SK-N-SH treated with all-trans-retinoic acid at 6 μM for 48 hours (cell line): ENCODE measurements around the gene FNDC11.
"Not testable (repeated sequence)": the region's sequence is repeated elsewhere in the genome, so short reads cannot be mapped to it uniquely, and the experiment has no call there.

ENCODE experiments used
- ATAC-seq: fragments of 200-7000 bp; cut with Tn5 transposase; 3 replicates; pipeline ENCODE4 v1.9.1; 2020; ENCODE audit warnings: mild to moderate bottlenecking, moderate library complexity
- ARNTL ChIP-seq: fragments of 450-650 bp; formaldehyde crosslinking; IDR thresholded peaks from 2 replicates; pipeline ENCODE4 v1.5.0; 2020; ENCODE audit warnings: low read depth, mild to moderate bottlenecking, moderate library complexity, borderline replicate concordance
- ESRRG ChIP-seq: fragments of 250-450 bp; sonication (Bioruptor Pico); IDR thresholded peaks from 2 replicates; pipeline ENCODE4 v1.6.1; 2021; ENCODE audit warnings: mild to moderate bottlenecking
- GLIS3 ChIP-seq: fragments of 250-450 bp; sonication (Bioruptor Pico); IDR thresholded peaks from 2 replicates; pipeline ENCODE4 v1.5.0; 2020; ENCODE audit warnings: mild to moderate bottlenecking, moderate library complexity
- ISL1 ChIP-seq: fragments of 250-450 bp; sonication (Bioruptor Pico); IDR thresholded peaks from 2 replicates; pipeline ENCODE4 v2.1.2; 2022; ENCODE audit warnings: mild to moderate bottlenecking, moderate library complexity
- OSR1 ChIP-seq: fragments of 250-450 bp; sonication (Bioruptor Pico); IDR thresholded peaks from 2 replicates; pipeline ENCODE4 v1.8.0; 2022; ENCODE audit warnings: moderate library complexity, mild to moderate bottlenecking, inconsistent platforms
- PPARA ChIP-seq: fragments of 250-450 bp; sonication (Bioruptor Pico); IDR thresholded peaks from 2 replicates; pipeline ENCODE4 v1.5.0; 2020; ENCODE audit warnings: mild to moderate bottlenecking, borderline replicate concordance
- RARB ChIP-seq: fragments of 250-450 bp; sonication (Bioruptor Pico); IDR thresholded peaks from 2 replicates; pipeline ENCODE4 v1.8.0; 2021; ENCODE audit warnings: mild to moderate bottlenecking, moderate library complexity
- SNAI2 ChIP-seq: fragments of 250-450 bp; sonication (Bioruptor Pico); IDR thresholded peaks from 2 replicates; pipeline ENCODE4 v1.5.0; 2020; ENCODE audit warnings: mild to moderate bottlenecking, moderate library complexity
- TCF4 ChIP-seq: fragments of 250-450 bp; sonication (Bioruptor Pico); IDR thresholded peaks from 2 replicates; pipeline ENCODE4 v1.8.0; 2021; ENCODE audit warnings: mild to moderate bottlenecking, moderate library complexity, borderline replicate concordance
- TOX ChIP-seq: fragments of 250-450 bp; sonication (Bioruptor Pico); IDR thresholded peaks from 2 replicates; pipeline ENCODE4 v1.8.0; 2021; ENCODE audit warnings: mild to moderate bottlenecking, moderate library complexity, borderline replicate concordance
- ZC3H10 ChIP-seq: fragments of 250-450 bp; sonication (Bioruptor Pico); IDR thresholded peaks from 2 replicates; pipeline ENCODE4 v1.5.1; 2021; ENCODE audit warnings: mild to moderate bottlenecking, moderate library complexity
- ZFP3 ChIP-seq: fragments of 250-450 bp; sonication (Bioruptor Pico); IDR thresholded peaks from 2 replicates; pipeline ENCODE4 v1.5.0; 2020; ENCODE audit warnings: mild to moderate bottlenecking, moderate library complexity
- ZFP30 ChIP-seq: fragments of 450-650 bp; formaldehyde crosslinking; IDR thresholded peaks from 2 replicates; pipeline ENCODE4 v1.5.0; 2022; ENCODE audit warnings: mild to moderate bottlenecking, moderate library complexity
- ZNF565 ChIP-seq: fragments of 450-650 bp; formaldehyde crosslinking; conservative IDR thresholded peaks from 2 replicates; pipeline ENCODE4 v1.5.0; 2020; ENCODE audit warnings: low read depth, mild to moderate bottlenecking, moderate library complexity
- ZNF70 ChIP-seq: fragments of 450-650 bp; formaldehyde crosslinking; IDR thresholded peaks from 2 replicates; pipeline ENCODE4 v1.5.0; 2020; ENCODE audit warnings: mild to moderate bottlenecking, moderate library complexity
- TF ChIP-seq, protein P1 (sequence below): fragments of 250-450 bp; sonication (Bioruptor Pico); IDR thresholded peaks from 2 replicates; pipeline ENCODE4 v1.8.0; 2021; ENCODE audit warnings: low read depth, mild to moderate bottlenecking, moderate library complexity, borderline replicate concordance
- TF ChIP-seq, protein P2 (sequence below): fragments of 250-450 bp; sonication (Bioruptor Pico); IDR thresholded peaks from 2 replicates; pipeline ENCODE4 v1.5.1; 2020; ENCODE audit warnings: low read depth, mild to moderate bottlenecking, moderate library complexity
- TF ChIP-seq, protein P3 (sequence below): fragments of 250-450 bp; sonication (Bioruptor Pico); IDR thresholded peaks from 2 replicates; pipeline ENCODE4 v1.5.0; 2020; ENCODE audit warnings: mild to moderate bottlenecking, moderate library complexity
- TF ChIP-seq, protein P4 (sequence below): fragments of 250-450 bp; sonication (Bioruptor Pico); IDR thresholded peaks from 2 replicates; pipeline ENCODE4 v1.5.1; 2021; ENCODE audit warnings: mild to moderate bottlenecking, moderate library complexity
- TF ChIP-seq, protein P5 (sequence below): fragments of 250-450 bp; sonication (Bioruptor Pico); IDR thresholded peaks from 2 replicates; pipeline ENCODE4 v1.8.0; 2020; ENCODE audit warnings: mild to moderate bottlenecking, moderate library complexity, borderline replicate concordance

FNDC11 gene

DNA sequence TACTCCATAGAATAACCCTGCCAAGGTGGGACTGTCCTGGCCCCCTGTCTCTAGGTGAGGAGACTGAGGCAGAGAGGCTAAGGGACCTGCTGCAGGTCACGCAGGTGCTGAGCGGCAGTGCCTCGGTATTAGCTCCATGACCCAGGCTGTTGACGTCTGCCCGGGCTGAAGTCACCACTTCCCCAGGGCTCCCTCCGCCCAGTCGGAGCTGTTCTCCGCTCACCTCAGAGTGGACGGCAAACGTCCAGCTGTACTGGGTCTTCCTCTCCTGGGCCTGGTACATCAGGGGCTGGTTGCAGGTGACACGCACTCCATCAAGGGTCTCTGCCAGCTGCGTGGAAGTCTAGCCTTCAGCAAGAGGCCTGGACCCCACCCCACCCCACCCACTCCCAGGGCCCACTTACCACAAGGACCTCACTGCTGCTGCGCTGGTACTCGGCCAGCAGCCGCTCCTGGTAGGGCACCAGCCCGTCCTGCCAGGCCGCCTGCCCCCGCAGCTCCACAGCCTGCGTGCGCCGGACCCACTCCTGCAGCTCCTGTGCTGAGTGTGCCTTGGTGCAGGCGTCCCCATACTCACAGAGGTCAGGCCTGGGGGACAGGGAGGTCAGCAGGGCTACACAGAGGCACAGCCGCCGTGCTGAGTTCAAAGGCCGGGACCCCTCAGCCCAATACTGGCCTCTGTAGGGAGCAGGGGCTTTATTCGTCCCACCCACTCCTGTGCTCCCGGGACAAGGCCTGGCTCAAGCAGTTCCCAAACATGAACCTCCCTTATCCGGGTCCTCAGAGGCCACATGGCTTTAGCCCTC lies 16.5 kb downstream of the FNDC11 start (continued):
- TF ChIP-seq, protein P1, sequence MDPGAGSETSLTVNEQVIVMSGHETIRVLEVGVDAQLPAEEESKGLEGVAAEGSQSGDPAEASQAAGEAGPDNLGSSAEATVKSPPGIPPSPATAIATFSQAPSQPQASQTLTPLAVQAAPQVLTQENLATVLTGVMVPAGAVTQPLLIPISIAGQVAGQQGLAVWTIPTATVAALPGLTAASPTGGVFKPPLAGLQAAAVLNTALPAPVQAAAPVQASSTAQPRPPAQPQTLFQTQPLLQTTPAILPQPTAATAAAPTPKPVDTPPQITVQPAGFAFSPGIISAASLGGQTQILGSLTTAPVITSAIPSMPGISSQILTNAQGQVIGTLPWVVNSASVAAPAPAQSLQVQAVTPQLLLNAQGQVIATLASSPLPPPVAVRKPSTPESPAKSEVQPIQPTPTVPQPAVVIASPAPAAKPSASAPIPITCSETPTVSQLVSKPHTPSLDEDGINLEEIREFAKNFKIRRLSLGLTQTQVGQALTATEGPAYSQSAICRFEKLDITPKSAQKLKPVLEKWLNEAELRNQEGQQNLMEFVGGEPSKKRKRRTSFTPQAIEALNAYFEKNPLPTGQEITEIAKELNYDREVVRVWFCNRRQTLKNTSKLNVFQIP, result no peak
- TF ChIP-seq, all 23 proteins: peak for 0

DNA sequence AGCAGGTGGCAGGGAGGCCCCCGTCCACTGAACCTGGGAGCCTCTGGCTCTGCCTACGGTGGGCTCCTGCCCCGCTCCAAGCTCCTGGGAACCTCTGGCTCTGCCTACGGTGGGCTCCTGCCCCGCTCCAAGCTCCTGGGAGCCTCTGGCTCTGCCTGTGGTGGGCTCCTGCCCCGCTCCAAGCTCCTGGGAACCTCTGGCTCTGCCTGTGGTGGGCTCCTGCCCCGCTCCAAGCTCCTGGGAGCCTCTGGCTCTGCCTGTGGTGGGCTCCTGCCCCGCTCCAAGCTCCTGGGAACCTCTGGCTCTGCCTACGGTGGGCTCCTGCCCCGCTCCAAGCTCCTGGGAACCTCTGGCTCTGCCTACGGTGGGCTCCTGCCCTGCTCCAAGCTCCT lies 17.1 kb downstream of the FNDC11 start:
- ATAC-seq, result not testable (repeated sequence)

DNA sequence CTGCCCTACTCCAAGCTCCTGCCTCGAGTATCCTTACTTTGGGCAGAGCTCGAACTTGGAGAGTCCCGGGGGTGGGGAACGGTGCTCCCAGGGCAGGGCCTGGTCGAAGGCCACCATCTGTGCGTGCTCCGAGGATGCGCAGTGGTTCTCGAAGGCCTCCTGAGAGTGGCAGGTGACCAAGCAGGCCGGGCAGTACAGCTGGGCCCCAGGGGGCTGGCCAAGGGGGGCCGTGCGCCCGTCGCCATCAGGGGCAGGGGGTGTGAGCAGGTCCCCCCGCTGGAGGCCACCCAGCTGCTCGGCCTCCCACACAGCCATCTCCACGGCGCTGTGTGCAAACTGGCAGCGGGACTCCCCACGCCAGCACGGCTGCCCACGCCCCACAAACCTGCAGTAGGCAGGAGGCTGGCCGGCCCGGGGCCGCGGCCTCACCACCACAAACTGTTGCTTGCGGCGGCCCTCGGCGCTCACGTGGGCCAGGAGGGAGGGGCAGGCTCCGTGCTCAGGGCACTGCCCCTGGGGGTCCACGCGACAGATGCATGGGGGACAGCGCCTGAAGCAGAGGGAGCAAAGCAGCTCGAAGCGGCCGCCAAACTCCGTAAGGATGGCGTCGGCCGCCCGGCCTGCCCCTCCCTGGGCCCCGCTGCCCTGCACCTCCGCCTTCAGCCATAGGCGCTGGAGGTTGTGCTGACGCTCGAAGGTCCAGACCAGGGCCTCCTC lies 18.3 kb downstream of the FNDC11 start:
- ATAC-seq, result no peak
- TF ChIP-seq OSR1 (CRISPR knock-in tag) (no peak), ZC3H10 (CRISPR knock-in tag) (no peak), ZFP30 (CRISPR knock-in tag) (no peak), TCF4 (no peak)
- TF ChIP-seq, protein P2, sequence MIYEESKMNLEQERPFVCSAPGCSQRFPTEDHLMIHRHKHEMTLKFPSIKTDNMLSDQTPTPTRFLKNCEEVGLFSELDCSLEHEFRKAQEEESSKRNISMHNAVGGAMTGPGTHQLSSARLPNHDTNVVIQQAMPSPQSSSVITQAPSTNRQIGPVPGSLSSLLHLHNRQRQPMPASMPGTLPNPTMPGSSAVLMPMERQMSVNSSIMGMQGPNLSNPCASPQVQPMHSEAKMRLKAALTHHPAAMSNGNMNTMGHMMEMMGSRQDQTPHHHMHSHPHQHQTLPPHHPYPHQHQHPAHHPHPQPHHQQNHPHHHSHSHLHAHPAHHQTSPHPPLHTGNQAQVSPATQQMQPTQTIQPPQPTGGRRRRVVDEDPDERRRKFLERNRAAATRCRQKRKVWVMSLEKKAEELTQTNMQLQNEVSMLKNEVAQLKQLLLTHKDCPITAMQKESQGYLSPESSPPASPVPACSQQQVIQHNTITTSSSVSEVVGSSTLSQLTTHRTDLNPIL (CRISPR knock-in tag), result no peak
- TF ChIP-seq, protein P1, result no peak
- TF ChIP-seq, all 23 proteins: peak for 0

DNA sequence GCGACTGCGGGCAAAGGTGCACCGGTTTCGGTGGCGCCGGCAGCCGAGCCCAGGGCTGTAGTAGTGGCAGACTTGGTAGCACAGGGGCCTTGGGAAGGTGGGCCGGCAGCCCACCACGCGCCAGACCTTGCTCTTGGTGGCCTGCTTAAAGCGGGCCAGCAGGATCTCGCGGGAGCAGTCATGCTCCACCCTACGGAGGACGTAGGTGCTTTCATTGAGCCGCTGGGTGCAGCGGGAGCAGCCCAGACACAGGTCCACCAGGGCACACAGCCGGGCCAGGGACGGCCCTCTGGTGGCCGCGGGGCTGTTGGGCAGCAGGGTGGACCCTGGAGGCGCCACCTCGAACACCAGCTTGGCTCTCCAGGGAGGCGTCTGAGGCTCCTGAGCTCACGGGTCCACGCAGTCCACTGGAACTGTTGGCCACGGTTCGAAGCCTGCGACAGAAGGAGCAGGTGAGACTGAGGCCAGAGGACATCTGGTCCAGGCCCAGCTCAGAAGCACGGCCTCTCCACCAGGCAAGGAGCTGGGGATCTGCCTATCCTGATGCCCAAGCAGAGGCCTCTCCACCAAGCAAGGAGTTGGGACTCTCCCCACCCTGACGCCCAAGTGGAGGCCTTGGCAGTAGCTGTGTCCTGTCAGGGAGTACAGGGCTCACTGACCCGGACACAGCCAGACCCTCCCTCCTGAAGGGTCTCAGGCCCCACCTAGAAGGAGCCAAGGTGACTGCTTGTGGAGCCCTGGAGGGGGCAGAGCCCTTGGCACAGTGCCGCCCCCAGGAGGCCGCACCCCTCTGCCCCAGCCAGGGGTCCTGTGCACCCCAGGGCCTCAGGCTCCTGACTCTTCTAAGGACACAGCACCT lies 19.1 kb downstream of the FNDC11 start:
- TF ChIP-seq, protein P3, sequence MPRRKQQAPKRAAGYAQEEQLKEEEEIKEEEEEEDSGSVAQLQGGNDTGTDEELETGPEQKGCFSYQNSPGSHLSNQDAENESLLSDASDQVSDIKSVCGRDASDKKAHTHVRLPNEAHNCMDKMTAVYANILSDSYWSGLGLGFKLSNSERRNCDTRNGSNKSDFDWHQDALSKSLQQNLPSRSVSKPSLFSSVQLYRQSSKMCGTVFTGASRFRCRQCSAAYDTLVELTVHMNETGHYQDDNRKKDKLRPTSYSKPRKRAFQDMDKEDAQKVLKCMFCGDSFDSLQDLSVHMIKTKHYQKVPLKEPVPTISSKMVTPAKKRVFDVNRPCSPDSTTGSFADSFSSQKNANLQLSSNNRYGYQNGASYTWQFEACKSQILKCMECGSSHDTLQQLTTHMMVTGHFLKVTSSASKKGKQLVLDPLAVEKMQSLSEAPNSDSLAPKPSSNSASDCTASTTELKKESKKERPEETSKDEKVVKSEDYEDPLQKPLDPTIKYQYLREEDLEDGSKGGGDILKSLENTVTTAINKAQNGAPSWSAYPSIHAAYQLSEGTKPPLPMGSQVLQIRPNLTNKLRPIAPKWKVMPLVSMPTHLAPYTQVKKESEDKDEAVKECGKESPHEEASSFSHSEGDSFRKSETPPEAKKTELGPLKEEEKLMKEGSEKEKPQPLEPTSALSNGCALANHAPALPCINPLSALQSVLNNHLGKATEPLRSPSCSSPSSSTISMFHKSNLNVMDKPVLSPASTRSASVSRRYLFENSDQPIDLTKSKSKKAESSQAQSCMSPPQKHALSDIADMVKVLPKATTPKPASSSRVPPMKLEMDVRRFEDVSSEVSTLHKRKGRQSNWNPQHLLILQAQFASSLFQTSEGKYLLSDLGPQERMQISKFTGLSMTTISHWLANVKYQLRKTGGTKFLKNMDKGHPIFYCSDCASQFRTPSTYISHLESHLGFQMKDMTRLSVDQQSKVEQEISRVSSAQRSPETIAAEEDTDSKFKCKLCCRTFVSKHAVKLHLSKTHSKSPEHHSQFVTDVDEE (CRISPR knock-in tag), result no peak
- no peak for TF ChIP-seq ESRRG (CRISPR knock-in tag)
- no peak for TF ChIP-seq ZFP30 (CRISPR knock-in tag)
- TF ChIP-seq ZNF70, result no peak
- TF ChIP-seq ZFP3 (CRISPR knock-in tag), result no peak
- TF ChIP-seq TCF4, result no peak
- TF ChIP-seq OSR1 (CRISPR knock-in tag), result no peak
- no peak for TF ChIP-seq TOX (CRISPR knock-in tag)
- TF ChIP-seq ZNF565, result no peak
- TF ChIP-seq, protein P2 (CRISPR knock-in tag), result no peak
- no peak for TF ChIP-seq SNAI2
- no peak for TF ChIP-seq PPARA (CRISPR knock-in tag)
- TF ChIP-seq, protein P4, sequence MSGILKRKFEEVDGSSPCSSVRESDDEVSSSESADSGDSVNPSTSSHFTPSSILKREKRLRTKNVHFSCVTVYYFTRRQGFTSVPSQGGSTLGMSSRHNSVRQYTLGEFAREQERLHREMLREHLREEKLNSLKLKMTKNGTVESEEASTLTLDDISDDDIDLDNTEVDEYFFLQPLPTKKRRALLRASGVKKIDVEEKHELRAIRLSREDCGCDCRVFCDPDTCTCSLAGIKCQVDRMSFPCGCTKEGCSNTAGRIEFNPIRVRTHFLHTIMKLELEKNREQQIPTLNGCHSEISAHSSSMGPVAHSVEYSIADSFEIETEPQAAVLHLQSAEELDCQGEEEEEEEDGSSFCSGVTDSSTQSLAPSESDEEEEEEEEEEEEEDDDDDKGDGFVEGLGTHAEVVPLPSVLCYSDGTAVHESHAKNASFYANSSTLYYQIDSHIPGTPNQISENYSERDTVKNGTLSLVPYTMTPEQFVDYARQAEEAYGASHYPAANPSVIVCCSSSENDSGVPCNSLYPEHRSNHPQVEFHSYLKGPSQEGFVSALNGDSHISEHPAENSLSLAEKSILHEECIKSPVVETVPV (CRISPR knock-in tag), result no peak
- no peak for TF ChIP-seq ISL1 (CRISPR knock-in tag)
- no peak for TF ChIP-seq ZC3H10 (CRISPR knock-in tag)
- TF ChIP-seq RARB (CRISPR knock-in tag), result no peak
- TF ChIP-seq, protein P5, sequence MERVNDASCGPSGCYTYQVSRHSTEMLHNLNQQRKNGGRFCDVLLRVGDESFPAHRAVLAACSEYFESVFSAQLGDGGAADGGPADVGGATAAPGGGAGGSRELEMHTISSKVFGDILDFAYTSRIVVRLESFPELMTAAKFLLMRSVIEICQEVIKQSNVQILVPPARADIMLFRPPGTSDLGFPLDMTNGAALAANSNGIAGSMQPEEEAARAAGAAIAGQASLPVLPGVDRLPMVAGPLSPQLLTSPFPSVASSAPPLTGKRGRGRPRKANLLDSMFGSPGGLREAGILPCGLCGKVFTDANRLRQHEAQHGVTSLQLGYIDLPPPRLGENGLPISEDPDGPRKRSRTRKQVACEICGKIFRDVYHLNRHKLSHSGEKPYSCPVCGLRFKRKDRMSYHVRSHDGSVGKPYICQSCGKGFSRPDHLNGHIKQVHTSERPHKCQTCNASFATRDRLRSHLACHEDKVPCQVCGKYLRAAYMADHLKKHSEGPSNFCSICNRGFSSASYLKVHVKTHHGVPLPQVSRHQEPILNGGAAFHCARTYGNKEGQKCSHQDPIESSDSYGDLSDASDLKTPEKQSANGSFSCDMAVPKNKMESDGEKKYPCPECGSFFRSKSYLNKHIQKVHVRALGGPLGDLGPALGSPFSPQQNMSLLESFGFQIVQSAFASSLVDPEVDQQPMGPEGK (CRISPR knock-in tag), result no peak
- no peak for TF ChIP-seq ARNTL (CRISPR knock-in tag)
- no peak for TF ChIP-seq GLIS3
- TF ChIP-seq, all 23 proteins: peak for 0
- peak; percentile 15 for ATAC-seq
